Esophagus muscularis mucosa (tissue), 4 donors: ENCODE results near the gene TK2. TPM values are rescaled to one million over a fixed set of nuclear protein-coding genes. Genes with fewer than 3 reads are reported as not detected.

Experiments
- DNase-seq: peaks from one replicate; pipeline ENCODE4 v3.0.0-alpha.2; 2017; ENCODE audit errors: extremely low spot score
- H3K27ac ChIP-seq, 4 donors: fragments of 200-600 bp; sonication (generic); replicated peaks in 1 of 4; 1 replicate in 3 of 4; 2 replicates in 1 of 4; pipeline ENCODE4 v1.5.1; 2016 to 2019; ENCODE audit warnings: mild to moderate bottlenecking in 1 of 4
- H3K27me3 ChIP-seq, 4 donors: fragments of 200-600 bp; sonication (generic); one replicate each; pipeline versions ENCODE4 v1.5.1 to v1.6.0; 2016 to 2019
- H3K36me3 ChIP-seq, 4 donors: fragments of 200-600 bp; sonication (generic); one replicate each; pipeline ENCODE4 v1.5.1; 2016 to 2019
- H3K4me1 ChIP-seq, 4 donors: fragments of 200-600 bp; sonication (generic); one replicate each; pipeline ENCODE4 v1.5.1; 2016 to 2019
- H3K4me3 ChIP-seq, 4 donors: fragments of 200-600 bp; sonication (generic); 1 replicate in 2 of 4; 2 replicates in 2 of 4; pipeline ENCODE4 v1.5.1; 2016 to 2019; ENCODE audit warnings: mild to moderate bottlenecking in 4 of 4, moderate library complexity in 1 of 4
- H3K9me3 ChIP-seq, 4 donors: fragments of 200-600 bp; sonication (generic); 1 replicate in 3 of 4; 2 replicates in 1 of 4; pipeline ENCODE4 v1.5.1; 2016 to 2019
- CTCF ChIP-seq, 3 experiments: fragments of 200-600 bp in 2 of 3; fragments of 450-650 bp in 1 of 3; sonication (generic) in 2 of 3; IDR thresholded peaks; one replicate each; pipeline ENCODE4 v1.5.1; 2017 to 2019; ENCODE audit warnings: antibody characterized with exemption in 3 of 3, mild to moderate bottlenecking in 2 of 3, moderate library complexity in 1 of 3
- EP300 ChIP-seq: sonication (generic); formaldehyde crosslinking; IDR thresholded peaks from one replicate; pipeline ENCODE4 v1.6.1; 2017; ENCODE audit warnings: antibody characterized with exemption
- POLR2A ChIP-seq: fragments of 450-650 bp; IDR thresholded peaks from one replicate; pipeline ENCODE4 v1.6.1; 2017; ENCODE audit warnings: antibody characterized with exemption, moderate library complexity, mild to moderate bottlenecking, low read depth
- POLR2AphosphoS5 ChIP-seq, 2 donors: sonication (generic); formaldehyde crosslinking; IDR thresholded peaks; one replicate each; pipeline ENCODE4 v1.6.1; 2017; ENCODE audit warnings: antibody characterized with exemption in 2 of 2
- WGBS: methylation state at CpG from one replicate; pipeline ENCODE4 v1.1.5; 2018; 5-methylcytosine and 5-hydroxymethylcytosine counted together
- intact Hi-C: fragments of 100-400 bp; cut with DNase I; formaldehyde crosslinking; loops from one replicate; pipeline ENCODE4 v1.15.1; 2023
- total RNA-seq, 4 donors: library from RNA; depleted of rRNA; stranded (reverse); fragments of >200 nt; gene quantifications; one replicate each; pipeline versions ENCODE4 v1.1.0 to v1.2.1, GENCODE V29; 2016

TK2 gene
- total RNA-seq, 4 donors from 2014 or later, result 26.3 to 35.2 (median 30.0) TPM

GRCh38 chr16:66494916-66495315 is 55.0 kb downstream of the TK2 start:
- Histone ChIP-seq H3K27ac (no peak overlapping the region), H3K27me3 (no peaks in the 10 kb centered on the region), H3K9me3 (no peaks in the 10 kb centered on the region), H3K36me3 (peaks cover 0 to 15% (median 0%) of the 10 kb centered on the region in 4 donors), H3K4me1 (no peaks in the 10 kb centered on the region), H3K4me3 (no peak overlapping the region)
- TF ChIP-seq POLR2AphosphoS5 (IDR thresholded peaks at IDR 0.05), result no peak
- no peak for TF ChIP-seq EP300
- no peak for TF ChIP-seq POLR2A
- TF ChIP-seq CTCF (IDR thresholded peaks at IDR 0.05), result no peak
- intact Hi-C loops, result no loop called here
- 100% methylated on average over 2 of the region's 2 CpGs for WGBS
- DNase-seq, result no peak

- H3K27ac ChIP-seq, result no peak overlapping the region
- H3K4me1 ChIP-seq, result no peaks in the 10 kb centered on the region
- peaks cover 0 to 17% (median 0%) of the 10 kb centered on the region in 4 donors for H3K36me3 ChIP-seq
- intact Hi-C loops, result no loop called here
- DNase-seq, result no peak
- TF ChIP-seq CTCF (IDR thresholded peaks at IDR 0.05), result no peak
- TF ChIP-seq POLR2AphosphoS5 (IDR thresholded peaks at IDR 0.05), result no peak
- no peak for TF ChIP-seq EP300
- no peak for TF ChIP-seq POLR2A
- H3K4me3 ChIP-seq, result no peak overlapping the region
- H3K27me3 ChIP-seq, result no peaks in the 10 kb centered on the region
- 89% methylated on average over 12 of the region's 14 CpGs for WGBS
- no peaks in the 10 kb centered on the region for H3K9me3 ChIP-seq
These were observed 56.2 kb downstream of the TK2 start for GRCh38 chr16:66493490-66494401.

GRCh38 chr16:66491716-66492064 is 58.2 kb downstream of the TK2 start:
- Histone ChIP-seq H3K9me3 (no peaks in the 10 kb centered on the region), H3K27ac (no peak overlapping the region), H3K4me3 (no peak overlapping the region), H3K27me3 (no peaks in the 10 kb centered on the region), H3K4me1 (peaks cover 7 to 14% (median 13%) of the 10 kb centered on the region in 4 donors), H3K36me3 (peaks cover 0 to 19% (median 0%) of the 10 kb centered on the region in 4 donors)
- TF ChIP-seq EP300 (no peak), POLR2AphosphoS5 (IDR thresholded peaks at IDR 0.05) (no peak), POLR2A (no peak)
- intact Hi-C loops, result no loop called here
- 80% methylated on average over 7 of the region's 7 CpGs for WGBS
- no peak for DNase-seq

- H3K27me3 ChIP-seq, result no peaks in the 10 kb centered on the region
- intact Hi-C loops, result no loop called here
- no peak for DNase-seq
- peaks cover 0 to 19% (median 0%) of the 10 kb centered on the region in 4 donors for H3K36me3 ChIP-seq
- TF ChIP-seq POLR2A (no peak), EP300 (no peak), CTCF (IDR thresholded peaks at IDR 0.05) (no peak), POLR2AphosphoS5 (IDR thresholded peaks at IDR 0.05) (no peak)
- peaks cover 12 to 21% (median 19%) of the 10 kb centered on the region in 4 donors for H3K4me1 ChIP-seq
- no peak overlapping the region for H3K27ac ChIP-seq
- H3K9me3 ChIP-seq, result no peaks in the 10 kb centered on the region
- H3K4me3 ChIP-seq, result no peak overlapping the region
- WGBS, result 64% methylated on average over 4 of the region's 8 CpGs
These were observed 58.9 kb downstream of the TK2 start for GRCh38 chr16:66490774-66491715.
